Measurements from ENCODE around the gene ARAF. TPM values are rescaled to one million over a fixed set of nuclear protein-coding genes. Genes with fewer than 3 reads are reported as not detected.

The ARAF gene
- total RNA-seq, 1 donor from 2014 or later = 56.2 TPM

DNA sequence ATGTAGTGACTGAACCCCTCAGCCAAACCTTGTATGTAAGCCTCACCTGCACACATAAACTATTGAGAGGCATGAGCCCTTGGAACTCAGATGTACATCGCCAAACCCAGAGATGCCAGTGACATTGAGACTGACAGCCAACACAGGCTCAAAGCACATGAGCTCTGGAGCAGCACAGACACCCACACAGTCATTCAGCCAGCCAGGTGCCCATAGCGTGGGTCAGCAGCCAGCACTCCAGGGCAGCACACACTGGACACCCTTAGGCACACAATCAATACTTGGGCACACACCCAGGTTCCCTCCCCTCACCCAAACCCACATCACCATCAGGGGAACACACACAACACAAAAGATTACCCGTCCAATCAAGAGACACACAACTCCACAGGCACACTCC is 16.9 kb downstream of the ARAF start:
- no peak for DNase-seq (ENCODE audit: extremely low spot score, unreplicated experiment)
- TF ChIP-seq CTCF (conservative IDR thresholded peaks at IDR 0.05) = no peak
- H3K9me3 Mint-ChIP-seq = no peaks in the 10 kb centered on the region
- H3K27ac Mint-ChIP-seq = no peak overlapping the region
- H3K36me3 Mint-ChIP-seq = peaks cover 8% of the 10 kb centered on the region
- peaks cover 17% of the 10 kb centered on the region for H3K4me1 Mint-ChIP-seq (ENCODE audit: unreplicated experiment)
- no peak overlapping the region for H3K4me3 Mint-ChIP-seq
- H3K27me3 Mint-ChIP-seq = peaks cover 4% of the 10 kb centered on the region

- Mint-ChIP-seq H3K36me3 (peaks cover 6% of the 10 kb centered on the region), H3K9me3 (no peaks in the 10 kb centered on the region), H3K27me3 (peaks cover 4% of the 10 kb centered on the region), H3K4me3 (no peak overlapping the region), H3K4me1 (ENCODE audit: unreplicated experiment) (peaks cover 11% of the 10 kb centered on the region), H3K27ac (no peak overlapping the region)
- no peak for DNase-seq (ENCODE audit: extremely low spot score, unreplicated experiment)
- TF ChIP-seq CTCF (conservative IDR thresholded peaks at IDR 0.05) = no peak
Measured at GRCh38 chrX:47578692-47579091, 17.7 kb downstream of the ARAF start.

- Mint-ChIP-seq H3K27ac (no peak overlapping the region), H3K4me3 (no peak overlapping the region), H3K36me3 (peaks cover 9% of the 10 kb centered on the region)
Measured at GRCh38 chrX:47579537-47579936, 18.5 kb downstream of the ARAF start.

DNA sequence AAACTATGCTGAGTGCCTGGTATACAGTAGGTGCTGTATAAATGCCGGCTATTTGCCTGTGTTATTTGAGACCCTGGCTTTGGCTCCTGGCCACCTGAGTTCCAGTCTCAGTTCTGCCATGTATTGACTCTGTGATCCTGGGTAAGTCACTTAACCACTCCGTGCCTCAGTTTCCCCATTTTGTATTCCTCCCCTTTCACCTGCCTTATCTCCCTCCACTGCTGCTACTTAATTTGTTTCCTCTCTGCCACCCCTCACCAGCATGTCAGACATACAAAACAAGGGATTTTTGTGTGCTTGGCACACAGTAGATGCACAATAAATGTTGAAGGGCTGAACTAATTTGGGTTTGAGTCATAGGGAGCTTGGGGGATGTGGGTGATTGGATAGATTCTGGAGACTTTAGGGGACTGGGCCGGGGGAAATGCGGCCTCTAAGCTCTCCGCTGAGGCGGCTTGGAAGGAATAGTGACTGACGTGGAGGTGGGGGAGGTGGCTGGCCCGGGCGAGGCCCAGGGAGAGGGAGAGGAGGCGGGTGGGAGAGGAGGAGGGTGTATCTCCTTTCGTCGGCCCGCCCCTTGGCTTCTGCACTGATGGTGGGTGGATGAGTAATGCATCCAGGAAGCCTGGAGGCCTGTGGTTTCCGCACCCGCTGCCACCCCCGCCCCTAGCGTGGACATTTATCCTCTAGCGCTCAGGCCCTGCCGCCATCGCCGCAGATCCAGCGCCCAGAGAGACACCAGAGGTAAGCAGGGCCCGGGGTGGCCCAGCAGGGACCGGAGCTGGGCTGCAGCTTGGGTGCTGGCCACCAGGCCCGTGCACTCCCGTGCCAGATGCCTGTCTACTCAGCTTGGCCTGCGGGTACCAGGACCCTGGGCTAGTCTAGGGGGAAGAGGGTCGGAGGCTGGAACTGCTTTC is 21.0 kb downstream of the ARAF start, which contains the start of gene TIMP1:
TSS of gene TIMP1 (plus strand) at position 706 of the 917 bp plus-strand sequence. CDS start 980 bp downstream, outside the sequence.
- Mint-ChIP-seq H3K27ac (peak within 1 kb of the TSS; percentile 10), H3K4me1 (ENCODE audit: unreplicated experiment) (peaks cover 11% of the 10 kb centered on the region), H3K36me3 (peaks cover 9% of the 10 kb centered on the region), H3K9me3 (no peaks in the 10 kb centered on the region), H3K27me3 (peaks cover 4% of the 10 kb centered on the region), H3K4me3 (peak within 1 kb of the TSS; percentile 71)
- TF ChIP-seq CTCF (conservative IDR thresholded peaks at IDR 0.05) = no peak
- DNase-seq (ENCODE audit: extremely low spot score, unreplicated experiment) = peak; percentile 81

More at GRCh38 chrX:47579537-47579936, 18.5 kb downstream of the ARAF start:
- H3K9me3 Mint-ChIP-seq = no peaks in the 10 kb centered on the region
- H3K27me3 Mint-ChIP-seq = peaks cover 4% of the 10 kb centered on the region
- DNase-seq (ENCODE audit: extremely low spot score, unreplicated experiment) = no peak
- peaks cover 11% of the 10 kb centered on the region for H3K4me1 Mint-ChIP-seq (ENCODE audit: unreplicated experiment)
- TF ChIP-seq CTCF (conservative IDR thresholded peaks at IDR 0.05) = no peak

- no peak for TF ChIP-seq CTCF (conservative IDR thresholded peaks at IDR 0.05)
- peaks cover 5% of the 10 kb centered on the region for H3K4me1 Mint-ChIP-seq (ENCODE audit: unreplicated experiment)
- H3K27ac Mint-ChIP-seq = no peak overlapping the region
- peak overlapping the region; percentile 38 for H3K4me3 Mint-ChIP-seq
- DNase-seq (ENCODE audit: extremely low spot score, unreplicated experiment) = no peak
- H3K27me3 Mint-ChIP-seq = no peaks in the 10 kb centered on the region
- H3K9me3 Mint-ChIP-seq = no peaks in the 10 kb centered on the region
- H3K36me3 Mint-ChIP-seq = peaks cover 5% of the 10 kb centered on the region
Measured at GRCh38 chrX:47583240-47583861, 22.3 kb downstream of the ARAF start.

Data from type B pancreatic cell (in vitro differentiated cells).